ENCODE results near the gene FAM83G.

DNA sequence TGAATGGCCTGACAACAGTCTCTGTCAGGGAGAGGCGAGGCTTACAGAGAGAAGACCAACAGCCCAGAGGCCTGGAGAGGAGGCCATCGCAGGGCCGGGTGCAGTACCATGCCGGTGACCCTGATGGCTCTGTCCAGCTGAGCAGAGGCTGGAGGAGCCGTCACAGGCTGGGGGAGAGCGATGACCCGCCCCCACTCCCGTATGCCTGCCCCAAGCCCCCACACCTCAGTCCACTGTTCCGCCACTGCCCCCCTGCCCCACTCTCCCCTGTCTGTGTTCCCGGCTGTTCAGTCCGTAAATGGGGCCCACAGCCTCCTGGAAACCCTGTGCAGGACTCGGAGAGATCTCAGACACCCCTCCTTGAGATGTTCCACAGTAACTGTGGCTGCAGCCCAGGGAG, 12.8 kb upstream of the FAM83G start:
- TF ChIP-seq POLR2A (IDR thresholded peaks at IDR 0.05) = no peak
- TF ChIP-seq, protein P1, sequence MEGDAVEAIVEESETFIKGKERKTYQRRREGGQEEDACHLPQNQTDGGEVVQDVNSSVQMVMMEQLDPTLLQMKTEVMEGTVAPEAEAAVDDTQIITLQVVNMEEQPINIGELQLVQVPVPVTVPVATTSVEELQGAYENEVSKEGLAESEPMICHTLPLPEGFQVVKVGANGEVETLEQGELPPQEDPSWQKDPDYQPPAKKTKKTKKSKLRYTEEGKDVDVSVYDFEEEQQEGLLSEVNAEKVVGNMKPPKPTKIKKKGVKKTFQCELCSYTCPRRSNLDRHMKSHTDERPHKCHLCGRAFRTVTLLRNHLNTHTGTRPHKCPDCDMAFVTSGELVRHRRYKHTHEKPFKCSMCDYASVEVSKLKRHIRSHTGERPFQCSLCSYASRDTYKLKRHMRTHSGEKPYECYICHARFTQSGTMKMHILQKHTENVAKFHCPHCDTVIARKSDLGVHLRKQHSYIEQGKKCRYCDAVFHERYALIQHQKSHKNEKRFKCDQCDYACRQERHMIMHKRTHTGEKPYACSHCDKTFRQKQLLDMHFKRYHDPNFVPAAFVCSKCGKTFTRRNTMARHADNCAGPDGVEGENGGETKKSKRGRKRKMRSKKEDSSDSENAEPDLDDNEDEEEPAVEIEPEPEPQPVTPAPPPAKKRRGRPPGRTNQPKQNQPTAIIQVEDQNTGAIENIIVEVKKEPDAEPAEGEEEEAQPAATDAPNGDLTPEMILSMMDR (IDR thresholded peaks at IDR 0.05) = no peak
